ENCODE results near the gene ADAM10. TPM values are rescaled to one million over a fixed set of nuclear protein-coding genes. Genes with fewer than 3 reads are reported as not detected.

Gene ADAM10
- polyA plus RNA-seq, 3 donors, result 66.0 to 269 (median 149) TPM

DNA sequence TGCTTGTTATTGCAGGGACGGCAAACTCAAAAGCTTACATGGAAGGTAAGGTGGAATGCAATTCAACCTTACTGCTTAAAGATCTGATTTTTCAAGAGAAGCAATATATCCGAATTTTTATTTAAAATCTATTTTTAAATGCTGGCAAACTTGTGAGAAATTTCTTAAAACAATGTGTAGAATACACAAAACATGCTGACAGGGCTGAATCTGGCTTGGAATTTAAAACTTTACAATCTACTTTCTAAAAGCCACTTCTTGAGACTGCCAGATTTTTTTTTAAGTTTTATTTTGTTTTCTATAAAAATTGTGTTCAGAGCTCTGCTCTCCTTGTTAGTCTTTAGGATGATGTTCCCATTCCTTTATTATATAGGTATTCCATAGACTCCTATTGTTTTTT lies 146.7 kb downstream of the ADAM10 start:
- Histone ChIP-seq H3K27ac (ENCODE audit: low read depth in 1 of 2, low read length in 2 of 2) (no peak overlapping the region), H3K4me2 (replicated peaks; ENCODE audit: extremely low read depth, low read length, poor library complexity, severe bottlenecking) (no peak overlapping the region), H3K9ac (ENCODE audit: insufficient read depth, low read length, poor library complexity, severe bottlenecking) (no peak overlapping the region), H3K79me2 (ENCODE audit: insufficient read depth, low read length) (no peaks in the 10 kb centered on the region), H3K4me3 (replicated peaks in 1 of 3; ENCODE audit: low read depth in 2 of 3, low read length in 3 of 3) (no peak overlapping the region), H4K20me1 (ENCODE audit: insufficient read depth, low read length) (peaks cover 16% of the 10 kb centered on the region), H3K4me1 (ENCODE audit: control insufficient read depth in 1 of 2, insufficient read depth in 2 of 2, low read length in 2 of 2) (peaks cover 0 to 6% of the 10 kb centered on the region in 2 donors), H2AFZ (ENCODE audit: insufficient read depth, low read depth, low read length, poor library complexity, severe bottlenecking) (no peak overlapping the region), H3K36me3 (replicated peaks in 1 of 2; ENCODE audit: control insufficient read depth in 1 of 2, insufficient read depth in 2 of 2, low read length in 2 of 2) (peaks cover 41 to 80% of the 10 kb centered on the region in 2 donors), H3K27me3 (ENCODE audit: control insufficient read depth in 2 of 2, insufficient read depth in 2 of 2, low read length in 2 of 2) (no peaks in the 10 kb centered on the region), H3K9me3 (replicated peaks in 1 of 2; ENCODE audit: control insufficient read depth in 1 of 2, insufficient read depth in 1 of 2, low read length in 2 of 2) (no peaks in the 10 kb centered on the region)
- H3K9me3 Mint-ChIP-seq, result no peaks in the 10 kb centered on the region
- intact Hi-C loops (cut with micrococcal nuclease), result no loop called here
- no peak for DNase-seq
- peaks cover 50 to 58% of the 10 kb centered on the region in 2 donors for H3K36me3 Mint-ChIP-seq
- TF ChIP-seq, protein P1, sequence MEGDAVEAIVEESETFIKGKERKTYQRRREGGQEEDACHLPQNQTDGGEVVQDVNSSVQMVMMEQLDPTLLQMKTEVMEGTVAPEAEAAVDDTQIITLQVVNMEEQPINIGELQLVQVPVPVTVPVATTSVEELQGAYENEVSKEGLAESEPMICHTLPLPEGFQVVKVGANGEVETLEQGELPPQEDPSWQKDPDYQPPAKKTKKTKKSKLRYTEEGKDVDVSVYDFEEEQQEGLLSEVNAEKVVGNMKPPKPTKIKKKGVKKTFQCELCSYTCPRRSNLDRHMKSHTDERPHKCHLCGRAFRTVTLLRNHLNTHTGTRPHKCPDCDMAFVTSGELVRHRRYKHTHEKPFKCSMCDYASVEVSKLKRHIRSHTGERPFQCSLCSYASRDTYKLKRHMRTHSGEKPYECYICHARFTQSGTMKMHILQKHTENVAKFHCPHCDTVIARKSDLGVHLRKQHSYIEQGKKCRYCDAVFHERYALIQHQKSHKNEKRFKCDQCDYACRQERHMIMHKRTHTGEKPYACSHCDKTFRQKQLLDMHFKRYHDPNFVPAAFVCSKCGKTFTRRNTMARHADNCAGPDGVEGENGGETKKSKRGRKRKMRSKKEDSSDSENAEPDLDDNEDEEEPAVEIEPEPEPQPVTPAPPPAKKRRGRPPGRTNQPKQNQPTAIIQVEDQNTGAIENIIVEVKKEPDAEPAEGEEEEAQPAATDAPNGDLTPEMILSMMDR (IDR thresholded peaks at IDR 0.05), result no peak
- no peak overlapping the region for H3K4me3 Mint-ChIP-seq
- peaks cover 10% of the 10 kb centered on the region for H3K4me1 Mint-ChIP-seq
- WGBS (ENCODE audit: insufficient coverage), result no CpG with 5 or more reads among the region's 2 CpGs
- H3K27me3 Mint-ChIP-seq (ENCODE audit: low read depth in 3 of 3), result no peaks in the 10 kb centered on the region
- no peak overlapping the region for H3K27ac Mint-ChIP-seq

DNA sequence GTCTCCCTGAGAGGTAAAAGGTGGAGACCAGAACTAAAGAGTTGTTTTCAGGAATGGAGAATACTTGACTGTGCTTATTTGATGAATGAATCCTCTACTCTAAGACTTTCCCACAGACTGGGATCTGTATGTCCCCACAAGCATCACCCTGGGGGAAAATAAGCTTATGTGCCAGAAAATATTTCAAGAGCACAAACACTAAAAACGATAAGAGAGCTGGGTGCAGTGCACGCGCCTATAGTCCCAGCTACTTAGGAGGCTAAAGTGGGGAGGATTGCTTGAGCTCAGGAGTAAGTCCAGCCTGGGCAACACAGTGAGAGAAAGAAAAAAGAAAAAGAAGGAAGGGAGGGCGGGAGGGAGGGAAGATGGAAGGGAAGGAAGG lies 150.7 kb downstream of the ADAM10 start:
- no peaks in the 10 kb centered on the region for H3K27me3 ChIP-seq (ENCODE audit: control insufficient read depth in 2 of 2, insufficient read depth in 2 of 2, low read length in 2 of 2)
- Mint-ChIP-seq H3K36me3 (peaks cover 42 to 43% of the 10 kb centered on the region in 2 donors), H3K27me3 (ENCODE audit: low read depth in 3 of 3) (no peaks in the 10 kb centered on the region), H3K27ac (peak overlapping the region in 4 of 7 donors; percentile 39 to 77 (median 51)), H3K4me1 (peaks cover 24% of the 10 kb centered on the region), H3K4me3 (no peak overlapping the region), H3K9me3 (no peaks in the 10 kb centered on the region)
- DNase-seq, result no peak
- peaks cover 18 to 21% of the 10 kb centered on the region in 2 donors for H3K4me1 ChIP-seq (ENCODE audit: control insufficient read depth in 1 of 2, insufficient read depth in 2 of 2, low read length in 2 of 2)
- H3K27ac ChIP-seq (ENCODE audit: low read depth in 1 of 2, low read length in 2 of 2), result peak overlapping the region in 1 of 2 donors; percentile 70
- intact Hi-C loops (cut with micrococcal nuclease), result no loop called here
- H3K4me3 ChIP-seq (replicated peaks in 1 of 3; ENCODE audit: low read depth in 2 of 3, low read length in 3 of 3), result no peak overlapping the region
- TF ChIP-seq, protein P1 (IDR thresholded peaks at IDR 0.05), result no peak
- no peaks in the 10 kb centered on the region for H3K9me3 ChIP-seq (replicated peaks in 1 of 2; ENCODE audit: control insufficient read depth in 1 of 2, insufficient read depth in 1 of 2, low read length in 2 of 2)
- no peaks in the 10 kb centered on the region for H3K79me2 ChIP-seq (ENCODE audit: insufficient read depth, low read length)
- no peak overlapping the region for H2AFZ ChIP-seq (ENCODE audit: insufficient read depth, low read depth, low read length, poor library complexity, severe bottlenecking)
- peaks cover 28 to 61% of the 10 kb centered on the region in 2 donors for H3K36me3 ChIP-seq (replicated peaks in 1 of 2; ENCODE audit: control insufficient read depth in 1 of 2, insufficient read depth in 2 of 2, low read length in 2 of 2)
- no peak overlapping the region for H3K4me2 ChIP-seq (replicated peaks; ENCODE audit: extremely low read depth, low read length, poor library complexity, severe bottlenecking)
- no peak overlapping the region for H3K9ac ChIP-seq (ENCODE audit: insufficient read depth, low read length, poor library complexity, severe bottlenecking)
- no peaks in the 10 kb centered on the region for H4K20me1 ChIP-seq (ENCODE audit: insufficient read depth, low read length)
- WGBS (ENCODE audit: insufficient coverage), result 100% methylated on average over 1 of the region's 4 CpGs
